Trophoblast cell (in vitro differentiated cells and primary cell): Measurements from ENCODE around the gene BMPR2.
"Not testable (repeated sequence)": the region's sequence is repeated elsewhere in the genome, so short reads cannot be mapped to it uniquely, and the experiment has no call there.

ENCODE experiments used
- DNase-seq, 2 donors: peaks; one replicate each; pipeline ENCODE4 v3.0.0-alpha.2; 2016
- H2AFZ ChIP-seq: 2 replicates; pipeline ENCODE4 v1.6.1; 2013; ENCODE audit warnings: low read length, moderate library complexity, mild to moderate bottlenecking; ENCODE audit not compliant: insufficient read depth, poor library complexity
- H2AK5ac ChIP-seq: 2 replicates; pipeline ENCODE4 v1.6.1; 2013; ENCODE audit warnings: mild to moderate bottlenecking, low read length
- H2BK120ac ChIP-seq: 2 replicates; pipeline ENCODE4 v1.6.1; 2013; ENCODE audit warnings: low read length, mild to moderate bottlenecking, moderate library complexity; ENCODE audit not compliant: insufficient read depth, poor library complexity
- H2BK12ac ChIP-seq: 2 replicates; pipeline ENCODE4 v1.6.1; 2013; ENCODE audit warnings: mild to moderate bottlenecking, low read length, moderate library complexity
- H2BK5ac ChIP-seq: 2 replicates; pipeline ENCODE4 v1.6.1; 2013; ENCODE audit warnings: low read length, low read depth, moderate library complexity, mild to moderate bottlenecking; ENCODE audit not compliant: poor library complexity
- H3K14ac ChIP-seq: 2 replicates; pipeline ENCODE4 v1.6.1; 2013; ENCODE audit warnings: mild to moderate bottlenecking, low read length
- H3K18ac ChIP-seq: 2 replicates; pipeline ENCODE4 v1.6.1; 2013; ENCODE audit warnings: mild to moderate bottlenecking, low read length
- H3K23ac ChIP-seq: 2 replicates; pipeline ENCODE4 v1.6.1; 2013; ENCODE audit warnings: low read length
- H3K27ac ChIP-seq: 2 replicates; pipeline ENCODE4 v1.5.1; 2013; ENCODE audit warnings: low read depth, mild to moderate bottlenecking, inconsistent platforms, low read length, moderate library complexity
- H3K27me3 ChIP-seq: 2 replicates; pipeline ENCODE4 v1.6.1; 2013; ENCODE audit warnings: inconsistent platforms, mild to moderate bottlenecking, low read length, moderate library complexity; ENCODE audit not compliant: insufficient read depth
- H3K36me3 ChIP-seq, 2 experiments: 1 replicate in 1 of 2; 2 replicates in 1 of 2; pipeline ENCODE4 v1.6.1; 2013; ENCODE audit warnings: low read length in 2 of 2, mild to moderate bottlenecking in 2 of 2, moderate library complexity in 1 of 2; ENCODE audit not compliant: insufficient read depth in 2 of 2, control insufficient read depth in 1 of 2
- H3K4ac ChIP-seq: 2 replicates; pipeline ENCODE4 v1.6.1; 2013; ENCODE audit warnings: low read depth, mild to moderate bottlenecking, low read length, moderate library complexity
- H3K4me1 ChIP-seq, 2 experiments: 1 replicate in 1 of 2; 2 replicates in 1 of 2; pipeline ENCODE4 v1.6.1; 2013; ENCODE audit warnings: low read length in 2 of 2, mild to moderate bottlenecking in 2 of 2, moderate library complexity in 1 of 2; ENCODE audit not compliant: insufficient read depth in 2 of 2, control insufficient read depth in 1 of 2
- H3K4me2 ChIP-seq: 2 replicates; pipeline ENCODE4 v1.6.1; 2013; ENCODE audit warnings: inconsistent platforms, mild to moderate bottlenecking, low read length, moderate library complexity
- H3K4me3 ChIP-seq: 2 replicates; pipeline ENCODE4 v1.5.1; 2013; ENCODE audit warnings: mild to moderate bottlenecking, low read depth, low read length, inconsistent platforms
- H3K79me1 ChIP-seq: one replicate; pipeline ENCODE4 v1.6.1; 2013; ENCODE audit warnings: low read length
- H3K79me2 ChIP-seq: 2 replicates; pipeline ENCODE4 v1.6.1; 2013; ENCODE audit warnings: low read length, mild to moderate bottlenecking; ENCODE audit not compliant: control insufficient read depth, insufficient read depth, poor library complexity
- H3K9ac ChIP-seq: 2 replicates; pipeline ENCODE4 v1.6.1; 2013; ENCODE audit warnings: mild to moderate bottlenecking, low read length
- H3K9me3 ChIP-seq: 2 replicates; pipeline ENCODE4 v1.6.1; 2013; ENCODE audit warnings: low read depth, mild to moderate bottlenecking, control low read depth, inconsistent platforms, low read length; ENCODE audit not compliant: insufficient read depth
- H4K12ac ChIP-seq: 2 replicates; pipeline ENCODE4 v1.6.1; 2013; ENCODE audit warnings: low read depth, mild to moderate bottlenecking, low read length, moderate library complexity
- H4K8ac ChIP-seq: 2 replicates; pipeline ENCODE4 v1.6.1; 2013; ENCODE audit warnings: low read depth, mild to moderate bottlenecking, low read length, moderate library complexity
- H4K91ac ChIP-seq: one replicate; pipeline ENCODE4 v1.6.1; 2013; ENCODE audit warnings: low read depth, mild to moderate bottlenecking, low read length, moderate library complexity
- WGBS: extraction: QIAGEN DNeasy Blood & Tissue Kit; methylation state at CpG from one replicate; pipeline ENCODE4 v1.1.7; 2013; ENCODE audit warnings: missing lambda C conversion rate; ENCODE audit not compliant: insufficient read length, insufficient coverage; ENCODE audit errors: extremely low coverage; 5-methylcytosine and 5-hydroxymethylcytosine counted together

The BMPR2 gene

DNA sequence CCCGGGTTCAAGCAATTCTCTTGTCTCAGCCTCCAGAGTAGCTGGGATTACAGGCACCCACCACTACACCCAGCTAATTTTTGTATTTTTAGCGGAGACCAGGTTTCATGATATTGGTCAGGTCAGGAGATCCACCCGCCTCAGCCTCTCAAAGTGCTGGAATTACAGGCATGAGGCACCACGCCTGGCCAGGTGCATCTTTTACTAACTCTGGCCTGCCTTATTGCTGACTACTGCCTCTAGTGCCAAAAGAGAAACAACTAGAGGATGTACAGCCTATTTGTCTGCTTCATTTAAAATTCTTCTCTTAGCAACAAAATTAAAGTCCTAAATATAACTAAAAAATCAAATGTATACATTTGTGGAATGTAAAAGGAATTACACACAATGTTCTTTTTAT lies 115.4 kb downstream of the BMPR2 start:
- Histone ChIP-seq H3K4me1 (no peaks in the 10 kb centered on the region), H3K4me2 (no peak overlapping the region), H3K9ac (no peak overlapping the region), H2AK5ac (no peak overlapping the region), H3K4me3 (no peak overlapping the region), H3K14ac (no peak overlapping the region), H3K79me2 (no peaks in the 10 kb centered on the region), H4K12ac (no peak overlapping the region), H2AFZ (no peak overlapping the region), H3K23ac (no peak overlapping the region), H4K8ac (no peak overlapping the region), H4K91ac (no peak overlapping the region), H2BK12ac (no peak overlapping the region), H2BK120ac (no peak overlapping the region), H3K27me3 (no peaks in the 10 kb centered on the region), H3K18ac (no peak overlapping the region), H3K36me3 (peaks cover 5 to 8% of the 10 kb centered on the region in 2 experiments), H3K79me1 (no peaks in the 10 kb centered on the region), H3K27ac (no peak overlapping the region), H3K4ac (no peak overlapping the region), H3K9me3 (no peaks in the 10 kb centered on the region), H2BK5ac (no peak overlapping the region)
- DNase-seq: peak; percentile 14 to 49
- no CpG with 5 or more reads among the region's 4 CpGs for WGBS

DNA sequence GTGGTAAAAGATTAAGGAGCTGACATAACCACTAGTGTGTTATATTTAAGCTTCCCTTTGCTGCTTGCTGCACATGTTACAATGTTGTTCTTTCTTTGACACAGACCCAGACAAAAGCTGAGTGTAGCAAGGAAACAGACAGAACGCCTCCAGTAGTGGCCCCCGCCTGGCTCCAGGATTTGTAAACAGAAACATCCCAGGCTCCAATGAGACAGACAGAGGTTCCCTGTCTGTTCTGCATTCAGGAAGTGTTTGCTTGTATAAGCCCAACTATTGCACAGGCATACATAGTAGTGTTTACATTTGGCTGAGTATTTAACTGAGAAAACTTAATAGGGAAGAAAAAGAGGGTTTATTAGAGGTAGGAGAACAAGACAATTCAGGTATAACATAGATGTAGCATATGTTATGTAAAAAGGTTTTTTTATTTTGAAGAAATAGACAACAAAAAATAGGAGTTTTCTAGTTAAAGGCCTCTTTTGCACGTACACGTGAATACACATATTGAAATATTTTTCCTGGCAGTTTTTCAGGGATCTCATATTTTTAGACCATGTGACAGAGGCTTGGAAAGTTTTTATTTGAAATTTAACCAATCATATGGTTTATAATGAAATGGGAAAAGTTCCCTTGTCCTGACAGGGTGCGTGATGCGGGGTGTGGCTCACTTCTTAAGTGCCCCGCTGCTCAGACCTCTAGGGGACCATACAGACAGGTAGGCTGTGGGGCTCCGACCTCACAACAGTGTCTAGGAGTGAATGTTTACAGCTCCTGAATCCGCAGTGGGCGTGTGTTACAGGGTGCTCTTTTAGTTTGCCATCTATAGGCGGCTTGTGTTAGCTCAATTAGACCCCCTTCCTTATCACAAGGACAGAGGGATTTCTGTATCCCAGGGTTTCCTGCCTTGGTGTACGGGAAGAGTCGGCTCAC lies 118.4 kb downstream of the BMPR2 start:
- Histone ChIP-seq H3K4me2 (no peak overlapping the region), H4K8ac (no peak overlapping the region), H2AFZ (no peak overlapping the region), H2BK120ac (no peak overlapping the region), H3K4ac (peak overlapping the region; percentile 13), H2BK12ac (no peak overlapping the region), H3K27me3 (no peaks in the 10 kb centered on the region), H3K14ac (no peak overlapping the region), H3K79me1 (no peaks in the 10 kb centered on the region), H4K12ac (no peak overlapping the region), H3K9ac (no peak overlapping the region), H3K4me1 (peaks cover 0 to 2% of the 10 kb centered on the region in 2 experiments), H3K9me3 (no peaks in the 10 kb centered on the region), H3K23ac (no peak overlapping the region), H3K27ac (no peak overlapping the region), H3K4me3 (no peak overlapping the region), H4K91ac (no peak overlapping the region), H2AK5ac (no peak overlapping the region), H2BK5ac (no peak overlapping the region), H3K79me2 (no peaks in the 10 kb centered on the region), H3K18ac (no peak overlapping the region), H3K36me3 (peaks cover 9 to 10% of the 10 kb centered on the region in 2 experiments)
- no CpG with 5 or more reads among the region's 13 CpGs for WGBS
- no peak for DNase-seq

DNA sequence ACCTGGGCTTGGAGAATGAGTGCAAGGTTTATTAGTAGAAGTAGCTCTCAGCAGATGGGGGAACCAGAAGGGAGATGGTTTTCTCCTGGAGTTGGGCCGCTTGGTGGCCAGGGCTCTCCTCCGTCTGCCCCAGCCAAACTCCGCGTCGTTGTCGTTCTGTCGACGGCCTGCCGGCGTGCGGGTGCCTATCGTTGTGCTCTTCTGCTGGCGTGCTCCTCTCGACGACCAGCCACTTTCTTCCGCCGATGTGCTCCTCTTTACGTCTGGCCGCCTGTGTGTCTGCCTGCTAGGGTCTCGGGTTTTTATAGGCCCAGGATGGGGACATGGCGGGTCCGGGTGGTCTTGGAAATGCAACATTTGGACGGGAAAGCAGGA lies 119.1 kb downstream of the BMPR2 start:
- H3K79me1 ChIP-seq: no peaks in the 10 kb centered on the region
- H4K91ac ChIP-seq: no peak overlapping the region
- H2BK120ac ChIP-seq: no peak overlapping the region
- H3K9me3 ChIP-seq: no peaks in the 10 kb centered on the region
- no peaks in the 10 kb centered on the region for H3K79me2 ChIP-seq
- H3K4me3 ChIP-seq: no peak overlapping the region
- H2BK12ac ChIP-seq: no peak overlapping the region
- H3K4me1 ChIP-seq: peaks cover 0 to 2% of the 10 kb centered on the region in 2 experiments
- H3K4me2 ChIP-seq: no peak overlapping the region
- H3K14ac ChIP-seq: no peak overlapping the region
- peak overlapping the region; percentile 13 for H3K4ac ChIP-seq
- WGBS: no CpG with 5 or more reads among the region's 23 CpGs
- no peak overlapping the region for H2AK5ac ChIP-seq
- no peak overlapping the region for H3K27ac ChIP-seq
- no peak overlapping the region for H2BK5ac ChIP-seq
- H4K12ac ChIP-seq: no peak overlapping the region
- no peaks in the 10 kb centered on the region for H3K27me3 ChIP-seq
- no peak overlapping the region for H2AFZ ChIP-seq
- peaks cover 8 to 12% of the 10 kb centered on the region in 2 experiments for H3K36me3 ChIP-seq
- DNase-seq: no peak
- no peak overlapping the region for H3K23ac ChIP-seq
- no peak overlapping the region for H3K18ac ChIP-seq
- no peak overlapping the region for H3K9ac ChIP-seq
- no peak overlapping the region for H4K8ac ChIP-seq

DNA sequence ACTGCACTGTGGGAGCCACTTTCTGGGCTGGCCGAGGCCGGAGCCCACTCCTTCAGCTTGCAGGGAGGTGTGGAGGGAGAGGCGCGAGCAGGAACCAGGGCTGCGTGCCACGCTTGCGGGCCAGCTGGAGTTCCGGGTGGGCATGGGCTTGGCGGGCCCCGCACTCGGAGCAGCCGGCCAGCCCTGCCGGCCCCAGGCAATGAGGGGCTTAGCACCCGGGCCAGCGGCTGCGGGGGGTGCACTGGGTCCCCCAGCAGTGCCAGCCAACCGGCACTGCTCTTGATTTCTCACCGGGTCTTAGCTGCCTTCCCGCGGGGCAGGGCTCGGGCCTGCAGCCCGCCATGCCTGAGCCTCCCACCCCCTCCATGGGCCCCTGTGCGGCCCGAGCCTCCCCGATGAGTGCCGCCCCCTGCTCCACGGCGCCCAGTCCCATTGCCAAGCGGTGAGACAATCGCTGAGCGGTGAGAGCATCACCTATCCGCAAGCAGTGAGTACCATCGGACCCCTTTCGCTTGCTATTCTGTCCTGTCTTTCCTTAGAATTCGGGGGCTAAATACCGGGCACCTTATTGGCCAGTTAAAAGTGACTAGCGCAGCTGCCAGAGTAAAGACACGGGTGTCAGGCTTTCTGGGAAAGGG lies 120.8 kb downstream of the BMPR2 start:
- not testable (repeated sequence) for H3K4me1 ChIP-seq, H2AFZ ChIP-seq, H4K91ac ChIP-seq, H3K4ac ChIP-seq, H4K8ac ChIP-seq, H3K79me1 ChIP-seq, H3K27ac ChIP-seq, H3K4me3 ChIP-seq, H3K4me2 ChIP-seq, H3K23ac ChIP-seq, H3K27me3 ChIP-seq, H2BK12ac ChIP-seq, H2BK120ac ChIP-seq, H2AK5ac ChIP-seq, DNase-seq, H3K9ac ChIP-seq, H3K79me2 ChIP-seq, H4K12ac ChIP-seq, H3K14ac ChIP-seq, H3K9me3 ChIP-seq, H2BK5ac ChIP-seq
- Histone ChIP-seq H3K18ac (peak overlapping the region; percentile 29), H3K36me3 (peaks cover 7 to 12% of the 10 kb centered on the region in 2 experiments)
- no CpG with 5 or more reads among the region's 38 CpGs for WGBS
